ENCODE measurements around the gene TRMT6. TPM values are rescaled to one million over a fixed set of nuclear protein-coding genes. Genes with fewer than 3 reads are reported as not detected.

Gene TRMT6
- total RNA-seq, 4 donors from 2014 or later: 9.2 to 13.4 (median 9.7) TPM

GRCh38 chr20:5927749-5928462, 22.4 kb downstream of the TRMT6 start:
- whole genome bisulfite sequencing: 77% methylated on average over 7 of the region's 11 CpGs
- H3K4me1 ChIP-seq: no peaks in the 10 kb centered on the region
- intact Hi-C loops (cut with DNase I): no loop called here
- TF ChIP-seq EP300 (IDR thresholded peaks at IDR 0.05) (no peak), POLR2A (IDR thresholded peaks at IDR 0.05; ENCODE audit: low read depth) (no peak), POLR2AphosphoS5 (IDR thresholded peaks at IDR 0.05) (no peak), CTCF (IDR thresholded peaks at IDR 0.05) (no peak)
- DNase-seq (ENCODE audit: extremely low spot score): no peak
- H3K27ac ChIP-seq (replicated peaks in 1 of 4): no peak overlapping the region
- H3K36me3 ChIP-seq: no peaks in the 10 kb centered on the region
- H3K9me3 ChIP-seq: no peaks in the 10 kb centered on the region
- H3K27me3 ChIP-seq: peaks cover 0 to 11% (median 0%) of the 10 kb centered on the region in 4 donors
- H3K4me3 ChIP-seq: no peak overlapping the region

GRCh38 chr20:5925551-5925950, 24.8 kb downstream of the TRMT6 start:
- no peaks in the 10 kb centered on the region for H3K9me3 ChIP-seq
- TF ChIP-seq POLR2A (IDR thresholded peaks at IDR 0.05; ENCODE audit: low read depth) (no peak), EP300 (IDR thresholded peaks at IDR 0.05) (no peak), CTCF (IDR thresholded peaks at IDR 0.05) (no peak), POLR2AphosphoS5 (IDR thresholded peaks at IDR 0.05) (no peak)
- H3K27me3 ChIP-seq: peaks cover 0 to 10% (median 0%) of the 10 kb centered on the region in 4 donors
- H3K36me3 ChIP-seq: no peaks in the 10 kb centered on the region
- no peaks in the 10 kb centered on the region for H3K4me1 ChIP-seq
- no peak overlapping the region for H3K4me3 ChIP-seq
- H3K27ac ChIP-seq (replicated peaks in 1 of 4): no peak overlapping the region
- peak; percentile 72 for DNase-seq (ENCODE audit: extremely low spot score)
- intact Hi-C loops (cut with DNase I): no loop called here
- WGBS: 33% methylated on average over 3 of the region's 3 CpGs

- Histone ChIP-seq H3K4me1 (no peaks in the 10 kb centered on the region), H3K27ac (replicated peaks in 1 of 4) (no peak overlapping the region), H3K9me3 (no peaks in the 10 kb centered on the region), H3K4me3 (no peak overlapping the region), H3K27me3 (peaks cover 0 to 7% (median 0%) of the 10 kb centered on the region in 4 donors), H3K36me3 (no peaks in the 10 kb centered on the region)
- no peak for TF ChIP-seq EP300 (IDR thresholded peaks at IDR 0.05)
- TF ChIP-seq POLR2AphosphoS5 (IDR thresholded peaks at IDR 0.05): no peak
- no peak for TF ChIP-seq POLR2A (IDR thresholded peaks at IDR 0.05; ENCODE audit: low read depth)
- TF ChIP-seq CTCF (IDR thresholded peaks at IDR 0.05): no peak
- 72% methylated on average over 5 of the region's 5 CpGs for WGBS
- intact Hi-C loops (cut with DNase I): no loop called here
- DNase-seq (ENCODE audit: extremely low spot score): peak; percentile 80
These were observed 26.8 kb downstream of the TRMT6 start for GRCh38 chr20:5923493-5923892.

- TF ChIP-seq CTCF (IDR thresholded peaks at IDR 0.05) (no peak), EP300 (IDR thresholded peaks at IDR 0.05) (no peak), POLR2A (IDR thresholded peaks at IDR 0.05; ENCODE audit: low read depth) (no peak), POLR2AphosphoS5 (IDR thresholded peaks at IDR 0.05) (no peak)
- H3K27me3 ChIP-seq: peaks cover 0 to 9% (median 0%) of the 10 kb centered on the region in 4 donors
- H3K36me3 ChIP-seq: no peaks in the 10 kb centered on the region
- H3K27ac ChIP-seq (replicated peaks in 1 of 4): no peak overlapping the region
- no peak for DNase-seq (ENCODE audit: extremely low spot score)
- intact Hi-C loops (cut with DNase I): no loop called here
- 43% methylated on average over 1 of the region's 1 CpG for WGBS
- no peaks in the 10 kb centered on the region for H3K4me1 ChIP-seq
- H3K9me3 ChIP-seq: no peaks in the 10 kb centered on the region
- H3K4me3 ChIP-seq: no peak overlapping the region
These were observed 29.8 kb downstream of the TRMT6 start for GRCh38 chr20:5920581-5920980.
